IPS-18a (cell line): ENCODE measurements around the gene ETF1.
"Not testable (repeated sequence)": the region's sequence is repeated elsewhere in the genome, so short reads cannot be mapped to it uniquely, and the experiment has no call there.

Experiments used
- H3K27ac ChIP-seq: one replicate; pipeline ENCODE4 v1.5.1; 2013; ENCODE audit warnings: low read length
- H3K27me3 ChIP-seq: one replicate; pipeline ENCODE4 v1.6.1; 2013; ENCODE audit warnings: mild to moderate bottlenecking, low read length; ENCODE audit not compliant: control insufficient read depth, insufficient read depth
- H3K36me3 ChIP-seq: one replicate; pipeline ENCODE4 v1.6.1; 2013; ENCODE audit warnings: low read depth, low read length; ENCODE audit not compliant: control insufficient read depth
- H3K4me1 ChIP-seq: one replicate; pipeline ENCODE4 v1.6.1; 2013; ENCODE audit warnings: low read depth, low read length; ENCODE audit not compliant: control insufficient read depth
- H3K4me3 ChIP-seq: one replicate; pipeline ENCODE4 v1.5.1; 2013; ENCODE audit warnings: low read length
- H3K9ac ChIP-seq: one replicate; pipeline ENCODE4 v1.6.1; 2013; ENCODE audit warnings: mild to moderate bottlenecking, low read length, moderate library complexity
- H3K9me3 ChIP-seq: one replicate; pipeline ENCODE4 v1.6.1; 2013; ENCODE audit warnings: low read depth, low read length; ENCODE audit not compliant: control insufficient read depth

ETF1 gene

DNA sequence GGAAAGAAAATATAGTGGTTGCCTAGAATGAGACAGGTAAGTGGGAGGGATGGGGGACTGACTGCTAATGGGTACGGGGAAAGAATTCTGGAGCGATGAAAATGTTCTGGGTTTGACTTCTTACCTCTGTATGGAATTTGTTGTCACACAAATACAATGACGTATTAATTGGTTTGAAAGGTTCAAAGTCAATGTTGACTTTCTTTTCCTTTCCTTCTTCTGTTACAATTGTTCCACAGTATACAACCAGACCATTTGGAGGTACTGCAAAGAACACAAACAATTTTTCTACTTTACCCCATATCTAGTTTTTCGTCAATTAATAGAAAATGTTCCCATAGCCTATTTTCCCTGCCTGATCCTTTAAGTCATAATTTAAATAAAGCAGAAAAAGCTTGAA is 25.6 kb downstream of the ETF1 start:
- Histone ChIP-seq H3K27me3 (no peaks in the 10 kb centered on the region), H3K9me3 (no peaks in the 10 kb centered on the region), H3K4me1 (no peaks in the 10 kb centered on the region), H3K36me3 (peaks cover 64% of the 10 kb centered on the region), H3K9ac (no peak overlapping the region), H3K4me3 (no peak overlapping the region), H3K27ac (no peak overlapping the region)

DNA sequence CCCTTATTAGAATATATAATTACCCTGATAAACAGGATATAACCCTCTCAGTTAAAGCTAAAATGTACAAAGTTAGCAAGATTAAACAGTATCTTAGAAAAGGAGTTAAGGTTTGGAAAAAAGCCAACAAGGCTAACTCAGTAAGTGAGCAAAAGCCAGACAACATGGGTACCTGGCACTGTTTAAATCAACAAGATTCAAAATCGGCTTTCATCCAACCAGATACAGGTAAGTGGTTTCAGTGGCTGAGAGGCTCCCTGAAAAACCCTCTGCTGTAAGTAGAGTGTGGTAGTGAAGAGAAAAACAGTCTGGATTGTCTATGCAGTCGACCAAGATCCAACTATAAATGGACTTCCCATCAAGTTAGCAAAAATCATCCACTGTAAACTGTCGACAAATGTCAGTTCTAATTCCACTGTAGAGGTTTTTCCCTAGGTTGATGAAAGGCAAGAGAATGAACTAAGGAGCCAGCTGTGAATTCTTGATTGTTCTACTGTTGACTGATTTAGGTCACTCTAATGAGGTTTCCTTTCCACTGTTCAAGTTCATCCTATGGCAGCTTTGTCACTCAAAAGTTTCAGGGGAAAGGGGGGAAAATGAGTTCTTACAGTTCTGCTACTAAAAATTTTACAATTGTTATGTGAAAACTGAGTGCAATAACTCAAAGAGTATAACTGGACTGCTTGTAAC is 27.3 kb downstream of the ETF1 start:
- Histone ChIP-seq H3K36me3 (peaks cover 79% of the 10 kb centered on the region), H3K9ac (no peak overlapping the region), H3K27me3 (no peaks in the 10 kb centered on the region), H3K4me1 (no peaks in the 10 kb centered on the region), H3K27ac (no peak overlapping the region), H3K4me3 (no peak overlapping the region), H3K9me3 (no peaks in the 10 kb centered on the region)

DNA sequence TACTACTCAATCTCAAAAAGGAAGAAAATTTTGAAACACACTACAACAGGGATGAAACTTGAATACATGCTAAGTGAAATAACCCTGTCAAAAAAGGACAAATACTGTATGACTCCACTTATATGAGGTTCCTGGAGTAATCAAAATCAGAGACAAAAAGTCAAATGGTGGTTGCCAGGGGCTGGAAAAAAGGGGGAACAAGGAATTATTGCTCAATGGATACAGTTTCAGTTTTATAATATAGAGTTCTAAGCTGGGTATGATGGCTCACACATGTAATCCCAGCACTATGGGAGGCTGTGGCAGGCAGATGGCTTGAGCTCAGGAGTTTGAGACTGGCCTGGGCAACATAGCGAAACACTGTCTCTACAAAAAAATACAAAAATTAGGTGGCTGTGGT is 29.0 kb downstream of the ETF1 start:
- H3K4me1 ChIP-seq = no peaks in the 10 kb centered on the region
- H3K4me3 ChIP-seq = no peak overlapping the region
- no peak overlapping the region for H3K27ac ChIP-seq
- H3K9me3 ChIP-seq = no peaks in the 10 kb centered on the region
- H3K36me3 ChIP-seq = peaks cover 94% of the 10 kb centered on the region
- no peak overlapping the region for H3K9ac ChIP-seq
- H3K27me3 ChIP-seq = no peaks in the 10 kb centered on the region

DNA sequence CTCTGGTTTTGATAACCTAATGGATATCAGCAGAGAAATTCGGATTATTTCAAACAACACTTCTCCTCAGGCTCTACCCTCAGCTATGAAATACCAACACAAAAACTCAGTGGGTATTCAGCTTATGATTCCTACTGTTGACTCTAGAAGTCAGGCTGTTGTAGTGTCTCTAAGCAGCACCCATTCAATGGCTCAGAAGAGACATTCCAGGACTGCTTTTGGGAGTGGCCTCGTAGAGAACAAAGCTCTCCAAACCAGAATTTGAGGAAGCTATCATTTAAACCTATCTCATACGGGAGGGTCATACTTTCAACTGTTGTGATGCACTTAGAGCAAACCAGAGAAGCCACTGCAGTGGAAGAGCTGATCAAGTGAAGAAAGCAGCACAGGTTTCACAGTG is 34.1 kb downstream of the ETF1 start:
- H3K4me3 ChIP-seq = no peak overlapping the region
- no peaks in the 10 kb centered on the region for H3K27me3 ChIP-seq
- no peak overlapping the region for H3K27ac ChIP-seq
- no peak overlapping the region for H3K9ac ChIP-seq
- H3K9me3 ChIP-seq = no peaks in the 10 kb centered on the region
- peaks cover 68% of the 10 kb centered on the region for H3K36me3 ChIP-seq
- no peaks in the 10 kb centered on the region for H3K4me1 ChIP-seq

DNA sequence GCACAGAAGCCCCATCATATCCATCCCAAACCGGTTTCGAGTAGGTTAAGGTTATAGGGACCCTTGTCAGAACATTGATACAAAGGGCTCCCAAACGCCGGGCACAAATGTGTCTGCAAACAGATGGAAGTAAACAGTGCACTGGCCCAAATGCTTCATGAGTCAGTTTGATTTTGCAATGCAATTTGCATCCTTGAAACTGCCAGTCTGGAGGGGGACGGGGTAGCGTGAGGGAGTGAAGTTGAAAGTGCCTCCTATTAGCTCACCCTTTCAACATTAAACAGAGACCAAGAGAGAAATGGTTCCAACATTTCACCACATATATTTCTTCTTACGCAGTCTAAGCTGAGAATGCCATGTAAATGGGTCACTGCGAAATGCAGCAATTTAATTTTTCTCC is 35.6 kb downstream of the ETF1 start:
- H3K9me3 ChIP-seq, H3K27me3 ChIP-seq, H3K27ac ChIP-seq, H3K9ac ChIP-seq, H3K4me3 ChIP-seq, H3K4me1 ChIP-seq: not testable (repeated sequence)
- peaks cover 53% of the 10 kb centered on the region for H3K36me3 ChIP-seq

DNA sequence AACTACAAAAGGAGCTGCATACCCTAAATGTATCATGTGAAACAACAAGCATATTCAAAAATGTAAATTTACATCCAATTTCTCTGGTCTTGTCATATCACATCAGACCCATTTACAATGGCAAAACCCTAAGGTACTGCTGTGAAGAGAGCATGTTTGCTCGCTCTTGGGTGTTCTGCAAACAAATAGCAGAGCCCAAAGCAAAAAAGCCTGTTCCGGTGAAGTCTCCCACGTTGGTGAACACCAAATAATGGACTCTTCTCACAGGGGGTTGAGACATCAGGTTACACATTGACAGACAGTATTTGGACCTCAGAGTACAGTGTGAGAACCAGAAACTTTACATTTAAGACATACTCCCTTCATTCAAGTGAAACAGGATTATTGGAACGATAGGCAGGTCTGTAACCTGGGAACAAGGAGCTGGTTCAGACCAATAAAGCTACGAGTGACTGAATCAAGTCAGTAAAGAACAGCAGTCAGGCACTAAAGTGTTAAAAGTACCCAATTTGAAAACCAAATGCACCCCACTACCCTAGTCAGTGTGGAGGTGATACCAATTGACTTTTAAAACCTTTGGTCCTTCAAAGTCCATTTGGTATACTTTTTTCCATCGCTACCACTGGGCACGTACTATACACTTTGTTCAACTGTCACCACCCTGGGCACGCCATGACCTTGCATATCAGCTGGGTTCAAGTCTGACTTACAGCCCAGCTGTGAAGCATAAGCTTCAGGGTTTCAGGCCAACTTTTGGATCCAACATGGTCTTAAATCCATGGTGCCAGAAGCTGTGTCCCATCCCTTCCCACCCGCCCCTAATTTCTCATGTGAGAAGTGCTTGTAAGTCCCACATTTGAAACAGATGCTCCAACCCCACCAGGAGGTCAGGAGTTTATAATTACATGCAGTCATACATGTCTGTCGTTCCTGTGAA is 36.4 kb downstream of the ETF1 start:
- no peaks in the 10 kb centered on the region for H3K4me1 ChIP-seq
- no peaks in the 10 kb centered on the region for H3K9me3 ChIP-seq
- peaks cover 47% of the 10 kb centered on the region for H3K36me3 ChIP-seq
- no peak overlapping the region for H3K9ac ChIP-seq
- no peak overlapping the region for H3K27ac ChIP-seq
- no peak overlapping the region for H3K4me3 ChIP-seq
- no peaks in the 10 kb centered on the region for H3K27me3 ChIP-seq

DNA sequence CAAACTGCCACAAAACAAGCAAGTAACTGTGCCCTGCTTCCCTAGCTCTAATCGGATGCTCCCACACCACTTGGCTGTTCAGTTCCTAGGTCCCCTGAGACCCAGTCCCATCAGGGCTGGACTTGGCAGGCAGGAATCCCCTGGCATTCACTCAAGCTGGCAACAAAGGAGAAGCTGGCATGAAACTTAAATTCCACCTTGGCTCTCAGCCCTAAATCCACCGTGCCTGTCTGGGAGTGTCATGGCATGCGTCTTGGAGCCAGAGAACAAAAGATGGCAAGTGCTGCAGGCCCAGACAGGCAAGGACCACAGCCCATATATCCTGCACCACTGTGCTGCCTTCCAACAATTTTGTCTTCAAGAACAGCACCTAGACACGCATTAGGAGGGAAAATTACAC is 38.2 kb downstream of the ETF1 start:
- H3K9ac ChIP-seq = no peak overlapping the region
- H3K4me1 ChIP-seq = no peaks in the 10 kb centered on the region
- H3K36me3 ChIP-seq = peaks cover 30% of the 10 kb centered on the region
- H3K9me3 ChIP-seq = no peaks in the 10 kb centered on the region
- H3K4me3 ChIP-seq = no peak overlapping the region
- H3K27me3 ChIP-seq = no peaks in the 10 kb centered on the region
- no peak overlapping the region for H3K27ac ChIP-seq

DNA sequence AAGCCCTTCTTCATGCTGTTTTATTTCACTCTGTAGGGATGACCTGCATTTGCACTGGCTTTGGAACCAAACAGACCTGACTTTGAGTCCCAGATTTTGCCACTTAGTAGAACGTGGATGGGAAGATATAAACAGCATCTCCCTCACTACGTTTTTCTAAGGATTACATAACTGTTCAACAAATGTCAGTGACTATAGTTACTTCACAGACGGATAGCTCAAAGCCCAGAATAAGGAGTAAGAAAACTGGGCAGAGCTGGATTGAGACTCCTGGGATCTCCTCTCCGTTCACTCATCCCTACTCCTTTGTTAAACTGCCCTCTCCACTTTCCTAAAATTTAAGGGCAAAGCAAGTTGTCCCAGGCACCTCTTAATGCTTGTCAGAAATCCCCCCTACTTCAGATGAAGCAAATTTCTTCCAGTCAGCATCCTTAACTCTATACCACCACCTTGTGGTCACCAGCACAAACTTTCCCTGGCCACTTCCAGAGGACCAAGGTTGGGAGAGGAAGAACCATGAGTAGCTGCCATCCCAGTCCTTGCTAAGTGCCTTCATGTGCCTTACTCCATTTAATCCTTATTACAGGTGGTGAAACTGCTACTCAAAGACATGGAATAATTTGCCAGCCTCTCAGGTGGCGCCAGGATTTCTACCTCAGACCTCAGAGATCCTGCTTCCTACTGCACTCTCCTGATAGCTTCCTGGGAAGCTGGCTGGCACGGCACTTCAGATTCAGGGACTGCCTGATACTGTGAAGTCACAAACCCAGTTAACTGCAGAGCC is 39.4 kb downstream of the ETF1 start:
- no peak overlapping the region for H3K9ac ChIP-seq

DNA sequence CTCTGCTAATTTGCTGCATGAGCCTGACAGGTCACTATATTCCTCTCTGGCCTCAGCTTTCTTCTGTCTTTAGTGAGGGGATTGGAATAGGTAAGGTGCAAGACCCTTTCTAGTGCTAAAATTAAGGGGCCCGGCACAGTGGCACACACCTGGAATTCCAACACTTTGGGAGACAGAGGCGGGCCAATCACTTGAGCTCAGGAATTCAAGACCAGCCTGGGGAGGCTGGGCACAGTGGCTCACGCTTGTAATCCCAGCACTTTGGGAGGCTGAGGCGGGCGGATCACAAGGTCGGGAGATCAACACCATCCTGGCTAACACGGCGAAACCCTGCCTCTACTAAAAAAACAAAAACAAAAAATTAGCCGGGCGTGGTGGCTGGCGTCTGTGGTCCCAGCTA is 40.5 kb downstream of the ETF1 start:
- no peaks in the 10 kb centered on the region for H3K9me3 ChIP-seq
- no peaks in the 10 kb centered on the region for H3K27me3 ChIP-seq
- H3K36me3 ChIP-seq = peaks cover 8% of the 10 kb centered on the region
- no peak overlapping the region for H3K27ac ChIP-seq
- H3K4me3 ChIP-seq = no peak overlapping the region
- no peak overlapping the region for H3K9ac ChIP-seq
- no peaks in the 10 kb centered on the region for H3K4me1 ChIP-seq

More for the DNA sequence above, 39.4 kb downstream of the ETF1 start:
- Histone ChIP-seq H3K27ac (no peak overlapping the region), H3K36me3 (peaks cover 19% of the 10 kb centered on the region), H3K9me3 (no peaks in the 10 kb centered on the region), H3K4me3 (no peak overlapping the region), H3K27me3 (no peaks in the 10 kb centered on the region), H3K4me1 (no peaks in the 10 kb centered on the region)

DNA sequence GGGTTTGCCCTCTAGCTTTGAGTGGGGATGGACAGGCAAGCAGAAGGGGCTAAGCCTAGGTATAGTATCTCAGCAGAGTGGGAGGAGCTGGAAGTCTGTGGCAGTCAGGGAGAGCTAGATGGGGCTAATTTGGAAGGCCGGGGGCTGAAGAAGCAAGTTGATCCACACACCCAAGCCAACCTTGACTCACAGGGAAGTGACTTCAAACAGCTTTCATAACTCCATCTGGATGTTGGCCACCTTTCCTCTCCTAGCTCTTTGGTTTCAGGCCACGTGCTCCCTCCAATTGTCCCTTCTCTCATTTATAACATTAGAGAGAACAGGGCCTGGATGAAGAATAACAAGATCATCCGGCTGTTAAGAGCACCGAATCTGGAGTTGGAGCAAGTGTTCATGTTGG is 40.9 kb downstream of the ETF1 start:
- Histone ChIP-seq H3K9me3 (no peaks in the 10 kb centered on the region), H3K4me3 (no peak overlapping the region), H3K27me3 (no peaks in the 10 kb centered on the region), H3K36me3 (peaks cover 6% of the 10 kb centered on the region), H3K9ac (no peak overlapping the region), H3K27ac (no peak overlapping the region), H3K4me1 (no peaks in the 10 kb centered on the region)

DNA sequence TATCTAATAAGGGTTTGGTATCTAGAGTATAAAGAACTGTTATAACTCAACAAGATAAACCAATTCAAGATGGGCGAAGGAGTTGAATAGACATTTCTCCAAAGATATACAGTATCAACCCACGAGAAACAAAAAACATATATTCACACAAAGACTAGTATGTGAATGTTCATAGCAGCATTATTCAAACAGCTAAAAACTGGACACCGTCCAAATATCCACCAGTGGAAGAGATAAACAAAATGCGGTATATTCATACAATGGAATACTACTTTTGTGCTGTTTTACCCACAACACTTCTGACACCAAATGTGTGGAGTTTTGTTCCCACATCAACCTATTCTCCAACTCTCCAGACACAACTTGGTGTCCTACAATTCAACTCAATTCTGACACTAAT is 44.7 kb downstream of the ETF1 start:
- Histone ChIP-seq H3K27me3 (no peaks in the 10 kb centered on the region), H3K27ac (no peak overlapping the region), H3K9ac (no peak overlapping the region), H3K4me1 (peaks cover under 1% of the 10 kb centered on the region), H3K9me3 (no peaks in the 10 kb centered on the region), H3K4me3 (no peak overlapping the region), H3K36me3 (no peaks in the 10 kb centered on the region)
